Hematopoietic multipotent progenitor cell treated with erythropoietin and hydrocortisone succinate and interleukin-3 and kit ligand, for 6 days (in vitro differentiated cells): ENCODE data around the gene ANO9.

Experiments used
- DNase-seq: peaks from one replicate; pipeline ENCODE4 v3.0.0-alpha.2; 2015

Gene ANO9

GRCh38 chr11:380491-380890 lies 61.3 kb downstream of the ANO9 start:
- no peak for DNase-seq

DNA sequence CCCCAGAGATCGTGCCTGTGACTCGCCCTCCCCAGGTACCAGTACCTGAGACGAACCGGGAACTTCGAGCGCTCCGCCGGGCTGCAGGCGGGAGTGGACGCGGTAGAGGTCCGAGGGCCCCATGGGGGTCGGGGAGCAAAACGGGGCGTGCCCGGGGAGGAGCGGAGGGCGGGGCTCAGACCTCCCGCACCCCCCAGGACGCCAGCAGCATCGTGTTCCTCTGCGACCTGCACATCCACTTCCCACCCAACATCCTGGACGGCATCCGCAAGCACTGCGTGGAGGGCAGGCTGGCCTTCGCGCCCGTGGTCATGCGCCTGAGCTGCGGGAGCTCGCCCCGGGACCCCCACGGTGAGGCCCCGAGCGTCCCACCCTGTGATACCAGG lies 61.7 kb downstream of the ANO9 start:
- DNase-seq = no peak

DNA sequence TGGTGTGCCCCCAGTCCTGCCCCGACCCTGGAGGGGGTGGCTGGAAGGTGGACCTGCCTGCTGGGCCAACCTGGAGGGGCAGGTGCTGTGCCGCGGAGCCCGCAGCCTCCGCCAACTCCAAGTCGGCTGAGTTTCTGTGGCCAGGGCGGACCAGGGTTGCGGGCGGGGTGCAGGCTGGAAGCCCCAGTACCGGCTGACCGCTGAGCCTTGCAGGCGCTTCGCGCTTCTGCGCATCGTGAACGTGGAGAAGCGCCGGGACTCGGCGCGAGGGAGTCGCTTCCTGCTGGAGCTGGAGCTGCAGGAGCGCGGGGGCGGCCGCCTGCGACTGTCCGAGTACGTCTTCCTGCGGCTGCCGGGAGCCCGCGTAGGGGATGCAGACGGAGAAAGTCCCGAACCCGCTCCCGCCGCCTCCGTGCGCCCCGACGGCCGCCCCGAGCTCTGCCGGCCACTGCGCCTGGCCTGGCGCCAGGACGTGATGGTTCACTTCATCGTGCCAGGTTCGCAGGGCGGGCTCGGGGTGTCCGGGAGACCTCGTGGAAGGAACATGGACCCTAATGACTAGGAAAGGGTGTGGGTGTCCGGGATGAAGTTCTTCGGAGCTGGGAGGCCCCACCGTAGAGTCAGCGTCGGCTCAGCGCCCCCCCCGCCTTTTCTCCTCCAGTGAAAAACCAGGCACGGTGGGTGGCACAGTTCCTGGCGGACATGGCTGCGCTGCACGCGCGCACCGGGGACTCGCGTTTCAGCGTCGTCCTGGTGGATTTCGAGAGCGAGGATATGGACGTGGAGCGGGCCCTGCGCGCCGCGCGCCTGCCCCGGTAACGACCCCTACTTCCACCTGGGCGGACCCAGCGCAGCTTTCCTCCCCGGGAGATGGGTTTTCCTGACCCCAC lies 62.4 kb downstream of the ANO9 start:
- DNase-seq = no peak

GRCh38 chr11:377883-378500 lies 63.8 kb downstream of the ANO9 start:
- no peak for DNase-seq

DNA sequence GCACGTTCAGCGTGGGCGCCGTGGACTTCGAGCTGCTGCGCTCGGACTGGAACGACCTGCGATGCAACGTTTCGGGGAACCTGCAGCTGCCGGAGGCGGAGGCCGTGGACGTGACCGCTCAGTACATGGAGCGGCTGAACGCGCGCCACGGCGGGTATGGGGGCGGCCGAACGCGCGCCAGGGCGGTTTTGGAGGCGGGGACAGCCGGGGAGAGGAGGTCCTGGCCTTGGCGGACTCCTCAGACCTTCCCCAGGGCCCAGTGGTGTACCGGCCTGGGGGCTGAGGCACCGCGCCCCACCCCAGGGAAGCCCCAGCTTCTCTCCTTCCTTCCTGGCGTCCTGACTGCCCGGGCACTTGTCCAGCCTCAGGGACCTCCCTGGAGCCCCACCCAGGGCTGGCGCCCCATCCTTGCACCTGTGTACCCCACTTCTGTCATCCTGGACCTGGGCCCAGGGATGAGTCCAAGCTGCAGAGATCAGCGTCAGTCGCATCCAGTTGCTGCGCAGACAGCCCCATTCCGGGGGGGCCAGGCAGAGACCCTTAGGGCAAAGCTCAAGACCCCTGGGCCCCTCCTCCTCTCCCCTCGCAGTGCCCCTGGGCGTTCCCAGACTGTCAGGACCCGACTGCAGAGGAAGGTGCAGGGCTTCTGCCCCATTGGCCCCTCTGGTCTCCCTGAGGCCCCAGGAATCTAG lies 64.5 kb downstream of the ANO9 start:
- no peak for DNase-seq

GRCh38 chr11:376531-377173 lies 65.2 kb downstream of the ANO9 start:
- no peak for DNase-seq

DNA sequence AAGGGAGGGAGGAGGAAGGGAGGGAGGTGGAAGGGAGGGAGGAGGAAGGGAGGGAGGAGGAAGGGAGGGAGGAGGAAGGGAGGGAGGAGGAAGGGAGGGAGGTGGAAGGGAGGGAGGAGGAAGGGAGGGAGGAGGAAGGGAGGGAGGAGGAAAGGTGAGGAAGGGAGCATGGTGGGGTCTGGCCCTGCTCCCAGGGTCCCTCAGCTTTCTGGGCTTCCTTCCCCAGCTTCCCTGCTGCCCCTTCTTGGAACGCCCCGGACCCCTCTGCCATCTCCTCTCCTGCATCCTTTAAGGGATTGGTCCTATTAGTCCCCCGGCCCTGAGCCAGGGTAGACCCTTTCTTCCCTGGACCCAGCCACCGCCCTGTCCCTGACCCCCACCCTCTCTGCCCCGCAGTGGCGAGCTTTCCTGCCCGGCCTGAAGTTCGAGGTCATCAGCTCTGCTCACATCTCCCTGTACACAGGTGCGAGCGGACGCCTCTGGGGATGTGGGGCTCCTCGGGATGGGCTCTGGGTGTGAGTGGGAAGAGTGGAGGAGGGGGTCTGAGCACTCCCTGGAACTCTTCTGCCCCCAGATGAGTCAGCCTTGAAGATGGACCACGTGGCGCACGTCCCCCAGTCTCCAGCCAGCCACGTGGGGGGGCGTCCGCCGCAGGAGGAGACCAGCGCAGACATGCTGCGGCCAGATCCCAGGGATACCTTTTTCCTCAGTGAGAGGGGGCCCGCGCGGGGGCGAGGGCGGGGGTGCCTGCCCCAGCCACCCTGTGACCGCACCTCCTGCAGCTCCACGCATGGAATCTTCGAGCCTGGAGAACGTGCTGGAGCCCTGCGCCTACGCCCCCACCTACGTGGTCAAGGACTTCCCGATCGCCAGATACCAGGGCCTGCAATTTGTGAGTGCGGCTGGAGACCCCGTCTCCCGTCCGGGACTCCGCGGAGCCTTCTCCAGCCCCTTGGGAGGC lies 66.5 kb downstream of the ANO9 start:
- DNase-seq = no peak

DNA sequence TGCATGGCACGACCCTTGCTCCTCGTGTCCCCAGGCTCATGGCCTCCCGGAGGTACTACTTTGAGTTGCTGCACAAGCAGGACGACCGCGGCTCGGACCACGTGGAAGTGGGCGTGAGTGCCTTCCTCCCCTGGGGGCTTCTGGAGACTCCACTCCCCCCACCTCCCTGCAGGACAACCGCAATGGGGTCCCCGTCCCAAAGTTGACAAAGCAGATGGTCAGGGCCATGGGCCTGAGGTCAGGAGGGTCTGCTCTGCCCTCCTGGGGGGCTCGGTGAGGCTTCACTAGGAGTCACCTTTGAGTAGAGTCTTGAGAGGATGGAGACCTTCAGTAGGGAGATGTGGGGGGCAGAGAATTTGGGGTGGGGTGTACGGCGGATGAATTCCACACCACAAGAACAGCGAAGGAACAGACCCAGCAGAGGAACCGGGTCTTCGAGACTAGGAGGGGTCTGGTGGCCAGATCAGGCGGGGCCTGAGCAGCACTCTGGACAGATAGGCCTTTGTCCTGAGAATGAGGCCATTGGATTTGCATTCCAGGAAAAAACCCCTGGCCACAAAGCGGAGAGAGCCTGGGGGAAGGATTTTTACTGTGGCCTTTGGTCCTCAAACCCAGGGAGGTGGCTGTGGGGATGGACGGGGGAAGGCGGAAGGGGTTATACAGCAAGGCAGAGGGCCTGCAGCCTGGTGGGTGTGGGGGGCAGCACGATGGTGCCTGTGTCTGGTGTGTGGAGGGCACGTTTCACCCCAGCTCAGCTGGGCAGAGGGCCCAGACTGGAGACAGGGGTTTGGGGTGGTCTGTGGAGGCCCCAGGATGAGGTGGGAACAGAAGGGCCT lies 67.9 kb downstream of the ANO9 start:
- no peak for DNase-seq

- no peak for DNase-seq
Observed at GRCh38 chr11:372809-373715, 68.7 kb downstream of the ANO9 start.

- peak; percentile 32 for DNase-seq
Observed at GRCh38 chr11:371716-372590, 69.9 kb downstream of the ANO9 start.

GRCh38 chr11:371051-371450 lies 70.8 kb downstream of the ANO9 start:
- no peak for DNase-seq

- DNase-seq = no peak
Observed at GRCh38 chr11:370070-370941, 71.5 kb downstream of the ANO9 start.

- no peak for DNase-seq
Observed at GRCh38 chr11:369336-370018, 72.3 kb downstream of the ANO9 start, which contains the start of gene B4GALNT4. TSS of gene B4GALNT4 (plus strand) at chr11:369499. CDS start at chr11:369804, 305 bp downstream.

- no peak for DNase-seq
Observed at GRCh38 chr11:368414-369335, 73.1 kb downstream of the ANO9 start.

DNA sequence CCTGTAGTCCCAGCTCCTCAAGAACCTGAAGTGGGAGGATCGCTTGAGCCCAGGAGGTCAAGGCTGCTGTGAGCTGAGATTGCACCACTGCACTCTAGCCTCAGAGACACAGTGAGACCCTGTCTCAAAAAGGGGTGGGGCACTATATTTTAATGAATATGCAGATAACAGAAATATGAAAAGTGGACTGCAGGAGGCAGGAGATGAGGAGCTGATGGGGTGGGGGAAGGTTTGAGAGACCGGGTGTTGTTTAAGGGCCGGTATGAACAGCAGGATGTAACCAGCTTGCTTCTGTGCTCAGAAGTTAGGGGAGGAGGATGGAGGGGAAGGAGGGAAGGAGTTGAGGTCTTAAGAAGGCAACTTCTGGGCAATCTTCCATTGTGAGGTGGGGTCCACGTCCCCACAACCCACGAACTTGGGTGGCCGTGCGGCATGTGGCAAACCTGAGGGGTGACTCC lies 73.8 kb downstream of the ANO9 start:
- no peak for DNase-seq
